EL (cell line): ENCODE results near the gene SCYL1.
"Not testable (repeated sequence)": the region's sequence is repeated elsewhere in the genome, so short reads cannot be mapped to it uniquely, and the experiment has no call there.

Source experiments
- DNase-seq: peaks from one replicate; pipeline ENCODE4 v3.0.0-alpha.2; 2016

SCYL1 gene

DNA sequence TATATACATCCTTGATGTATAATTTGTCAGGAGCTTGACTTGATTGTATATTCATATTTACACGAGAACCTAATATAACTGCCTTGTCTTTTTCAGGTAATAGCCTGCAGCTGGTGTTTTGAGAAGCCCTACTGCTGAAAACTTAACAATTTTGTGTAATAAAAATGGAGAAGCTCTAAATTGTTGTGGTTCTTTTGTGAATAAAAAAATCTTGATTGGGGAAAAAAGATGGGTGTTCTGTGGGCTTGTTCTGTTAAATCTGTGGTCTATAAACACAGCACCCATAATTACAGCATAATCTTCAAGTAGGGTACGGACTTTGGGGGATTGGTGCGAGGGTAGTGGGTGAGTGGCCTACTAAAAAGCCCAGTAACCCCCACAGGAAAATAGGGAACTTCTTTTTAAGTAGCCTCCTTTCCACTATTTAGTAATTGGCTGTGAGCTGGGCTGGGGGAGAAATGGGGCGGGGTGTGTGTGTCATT lies 18.6 kb upstream of the SCYL1 start:
- peak; percentile 77 for DNase-seq

DNA sequence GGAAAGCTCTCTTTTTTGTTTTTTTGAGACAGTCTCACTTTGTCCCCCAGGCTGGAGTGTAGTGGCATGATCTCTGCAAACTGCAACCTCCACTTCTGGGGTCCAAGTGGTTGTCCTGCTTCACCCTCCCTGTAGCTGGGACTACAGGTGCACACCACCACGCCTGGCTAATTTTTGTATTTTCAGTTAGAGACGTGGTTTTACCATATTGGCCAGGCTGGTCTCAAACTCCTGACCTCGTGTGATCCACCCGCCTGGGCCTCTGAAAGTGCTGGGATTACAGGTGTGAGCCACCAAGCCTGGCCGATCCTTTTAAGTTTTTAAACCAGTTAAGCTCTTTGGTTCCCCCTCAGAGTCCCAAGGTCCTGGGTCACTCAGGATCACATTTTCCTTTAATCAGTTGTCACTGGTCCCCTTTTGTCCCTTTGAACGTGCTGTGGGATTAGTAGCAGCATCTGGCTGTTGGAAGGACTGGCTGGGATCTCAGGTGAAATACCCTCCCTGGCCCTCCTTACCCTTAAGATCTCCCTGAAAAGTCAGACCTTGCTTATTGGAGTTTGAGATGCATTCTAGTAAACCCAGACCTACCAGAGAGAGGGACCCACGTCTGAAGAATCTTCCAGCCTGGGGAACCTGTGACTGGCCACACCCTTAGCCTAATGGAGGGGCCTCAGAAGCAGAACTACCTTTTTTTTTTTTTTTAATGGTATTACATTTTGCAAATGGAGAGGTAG lies 17.9 kb upstream of the SCYL1 start:
- DNase-seq: no peak

DNA sequence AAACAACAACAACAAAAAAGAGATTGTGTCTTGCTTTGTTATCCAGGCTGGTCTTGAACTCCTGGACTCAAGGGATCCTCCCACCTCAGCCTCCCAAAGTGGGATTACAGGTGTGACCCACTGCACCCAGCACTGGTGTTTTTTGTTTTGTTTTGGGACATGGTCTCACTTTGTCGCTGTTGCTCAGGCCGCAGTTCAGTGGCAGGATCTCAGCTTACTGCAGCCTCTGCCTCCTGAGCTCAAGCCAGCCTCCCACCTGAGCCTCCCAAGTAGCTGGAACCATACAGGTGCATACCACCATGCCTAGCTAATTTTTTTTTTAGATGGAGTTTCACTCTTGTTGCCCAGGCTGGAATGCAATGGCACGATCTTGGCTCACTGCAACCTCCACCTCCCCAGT lies 12.6 kb upstream of the SCYL1 start:
- not testable (repeated sequence) for DNase-seq

DNA sequence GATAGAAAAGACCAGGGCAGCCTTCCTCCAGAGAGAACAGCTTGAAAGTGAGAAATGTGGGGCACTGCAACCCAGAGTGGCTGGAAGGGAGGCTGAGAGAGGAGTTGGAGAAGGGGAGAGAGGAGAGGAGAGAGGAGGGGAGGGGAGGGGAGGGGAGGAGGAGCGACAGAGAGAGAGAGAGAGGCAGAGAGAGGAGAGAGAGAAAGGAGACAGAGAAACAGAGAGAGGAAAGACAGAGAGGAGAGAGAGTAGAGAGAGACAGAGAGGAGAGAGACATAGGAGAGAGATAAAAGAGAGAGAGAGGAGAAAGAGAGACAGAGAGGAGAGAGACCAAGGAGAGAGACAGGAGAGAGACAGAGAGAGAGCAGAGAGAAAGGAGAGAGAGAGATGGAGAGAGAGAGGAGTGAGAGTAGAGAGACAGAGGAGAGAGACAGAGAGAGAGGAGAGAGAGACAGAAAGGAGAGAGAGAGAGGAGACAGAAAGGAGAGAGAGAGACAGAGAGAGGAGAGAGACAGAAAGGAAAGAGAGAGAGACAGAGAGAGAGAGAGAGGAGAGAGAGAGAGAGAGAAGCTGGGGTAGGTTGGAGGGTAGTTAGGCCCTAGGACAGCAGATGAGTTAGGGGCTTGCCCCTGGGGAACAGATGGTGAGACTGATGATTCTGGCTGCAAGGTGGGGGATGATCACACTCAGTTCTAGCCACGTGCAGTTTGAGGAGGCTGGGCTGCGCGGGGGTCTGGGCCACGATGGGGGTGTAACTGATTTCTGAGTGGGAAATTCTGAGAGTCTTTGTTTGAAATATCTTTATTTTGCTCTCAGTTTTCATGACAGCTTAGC lies 8.5 kb upstream of the SCYL1 start:
- no peak for DNase-seq

DNA sequence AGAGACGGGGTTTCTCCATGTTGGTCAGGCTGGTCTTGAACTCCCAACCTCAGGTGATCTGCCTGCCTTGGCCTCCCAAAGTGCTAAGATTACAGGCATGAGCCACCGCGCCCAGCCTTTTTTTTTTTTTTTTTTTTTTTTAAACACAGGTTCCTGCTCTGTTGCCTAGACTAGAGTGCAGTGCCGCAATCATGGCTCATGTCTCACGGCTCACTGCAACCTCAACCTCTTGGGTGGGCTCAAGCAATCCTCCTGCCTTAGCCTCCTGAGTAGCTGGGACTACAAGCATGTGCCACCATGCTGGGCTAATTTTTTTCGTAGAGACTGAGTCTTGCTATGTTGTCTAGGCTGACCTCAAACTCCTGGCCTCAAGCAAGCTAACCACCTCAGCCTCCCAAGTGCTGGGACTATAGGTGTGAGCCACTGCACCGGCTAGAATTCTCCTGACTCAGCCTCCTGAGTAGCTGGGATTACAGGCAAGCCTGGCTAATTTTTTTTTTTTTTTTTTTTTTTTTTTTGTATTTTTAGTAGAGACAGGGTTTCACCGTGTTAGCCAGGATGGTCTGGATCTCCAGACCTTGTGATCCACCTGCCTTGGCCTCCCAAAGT lies 5.8 kb upstream of the SCYL1 start:
- DNase-seq: not testable (repeated sequence)

DNA sequence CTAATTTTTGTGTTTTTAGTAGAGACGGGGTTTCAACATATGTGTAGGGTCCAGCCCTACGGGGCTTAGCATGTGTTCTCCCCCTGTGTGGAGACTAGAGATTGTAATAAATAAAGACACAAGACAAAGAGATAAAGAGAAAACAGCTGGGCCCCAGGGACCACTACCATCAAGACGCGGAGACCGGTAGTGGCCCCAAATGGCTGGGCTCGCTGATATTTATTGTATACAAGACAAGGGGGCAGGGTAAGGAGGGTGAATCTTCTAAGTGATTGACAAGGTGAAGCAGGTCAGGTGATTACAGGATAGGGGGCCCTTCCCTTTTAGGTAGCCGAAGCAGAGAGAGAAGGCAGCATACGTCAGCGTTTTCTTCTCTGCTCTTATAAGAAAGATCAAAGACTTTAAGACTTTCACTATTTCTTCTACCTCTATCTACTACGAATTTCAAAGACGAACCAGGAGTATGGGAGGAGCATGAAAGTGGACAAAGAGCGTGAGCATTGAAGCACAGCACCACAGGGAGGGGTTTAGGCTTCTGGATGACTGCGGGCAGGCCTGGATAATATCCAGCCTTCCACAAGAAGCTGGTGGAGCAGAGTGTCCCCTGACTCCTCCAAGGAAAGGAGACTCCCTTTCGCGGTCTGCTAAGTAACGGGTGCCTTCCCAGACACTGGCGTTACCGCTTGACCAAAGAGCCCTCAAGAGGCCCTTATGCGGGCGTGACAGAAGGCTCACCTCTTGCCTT lies 2.9 kb upstream of the SCYL1 start:
- DNase-seq: not testable (repeated sequence)

DNA sequence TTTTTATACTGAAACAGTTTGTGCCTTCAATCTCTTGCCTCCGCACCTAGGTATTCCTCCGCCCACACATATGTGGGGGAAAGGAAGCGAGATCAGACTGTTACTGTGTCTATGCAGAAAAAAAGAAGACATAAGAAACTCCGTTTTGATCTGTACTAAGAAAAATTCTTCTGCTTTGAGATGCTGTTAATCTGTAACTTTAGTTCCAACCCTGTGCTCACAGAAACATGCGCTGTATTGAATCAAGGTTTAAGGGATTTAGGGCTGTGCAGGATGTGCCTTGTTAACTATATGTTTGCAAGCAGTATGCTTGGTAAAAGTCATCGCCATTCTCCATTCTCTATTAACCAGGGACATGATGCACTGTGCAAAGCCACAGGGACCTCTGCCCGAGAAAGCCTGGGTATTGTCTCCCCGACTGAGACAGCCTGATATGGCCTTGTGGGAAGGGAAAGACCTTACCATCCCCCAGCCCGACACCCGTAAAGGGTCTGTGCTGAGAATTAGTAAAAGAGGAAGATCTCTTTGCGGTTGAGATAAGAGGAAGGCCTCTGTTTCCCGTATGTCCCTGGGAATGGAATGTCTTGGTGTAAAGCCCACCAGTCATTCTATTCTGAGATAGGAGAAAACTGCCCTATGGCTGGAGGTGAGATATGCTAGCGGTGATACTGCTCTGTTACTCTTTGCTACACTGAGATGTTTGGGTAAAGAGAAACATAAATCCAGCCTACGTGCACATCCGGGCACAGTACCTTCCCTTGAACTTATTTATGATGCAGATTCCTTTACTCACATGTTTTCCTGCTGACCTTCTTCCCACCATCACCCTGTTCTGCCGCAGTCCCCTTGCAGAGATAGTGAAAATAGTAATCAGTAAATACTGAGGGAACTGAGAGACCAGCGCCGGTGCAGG lies 1.9 kb upstream of the SCYL1 start:
- DNase-seq: not testable (repeated sequence)

DNA sequence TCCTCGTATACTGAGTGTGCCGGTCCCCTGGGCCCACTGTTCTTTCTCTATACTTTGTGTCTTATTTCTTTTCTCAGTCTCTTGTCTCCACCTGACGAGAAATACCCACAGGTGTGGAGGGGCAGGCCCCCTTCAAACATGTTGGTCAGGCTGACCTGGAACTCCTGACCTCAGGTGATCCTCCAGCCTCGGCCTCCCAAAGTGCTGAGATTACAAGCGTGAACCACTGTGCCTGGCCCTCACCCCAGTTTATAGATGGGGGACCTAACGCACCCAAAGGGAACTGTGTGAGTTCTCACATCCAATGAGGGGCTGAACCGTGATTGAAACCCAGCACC lies 1.3 kb upstream of the SCYL1 start:
- DNase-seq: not testable (repeated sequence)

DNA sequence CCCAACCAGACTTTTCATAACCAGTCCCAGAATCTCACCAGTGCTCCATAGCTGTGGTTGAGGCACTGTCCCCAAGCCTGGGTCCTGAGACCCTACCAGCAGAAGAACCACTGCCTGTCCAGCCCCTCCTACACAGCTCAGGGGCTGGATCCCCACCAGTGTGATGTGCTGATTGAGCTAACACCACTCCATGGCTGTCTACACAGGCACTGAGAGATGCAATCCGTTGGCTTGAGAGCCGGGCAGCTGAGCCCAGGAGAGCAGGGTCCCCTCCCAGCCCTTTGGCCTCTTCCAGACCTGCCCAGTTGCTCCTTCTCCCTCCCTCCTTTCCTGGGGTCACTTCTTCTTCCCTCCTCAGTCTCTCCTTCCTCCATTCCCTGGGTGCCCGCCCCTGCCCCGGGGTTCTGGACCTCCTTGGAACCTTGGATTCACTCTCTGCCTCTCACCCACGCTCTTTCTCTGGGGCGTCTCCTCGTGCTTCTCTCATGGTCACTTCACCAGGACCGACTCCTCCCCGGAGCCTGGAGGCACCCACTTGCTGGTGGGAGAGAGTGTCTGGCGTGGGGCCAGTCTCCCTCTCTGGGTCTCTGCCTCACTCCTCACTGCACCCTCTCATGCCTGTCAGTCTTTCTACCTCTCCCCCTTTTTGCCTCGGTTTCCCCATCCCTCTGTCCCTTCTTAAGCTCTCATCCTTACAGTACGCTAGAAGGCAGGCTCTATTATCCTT lies 706 bp upstream of the SCYL1 start:
- DNase-seq: no peak

DNA sequence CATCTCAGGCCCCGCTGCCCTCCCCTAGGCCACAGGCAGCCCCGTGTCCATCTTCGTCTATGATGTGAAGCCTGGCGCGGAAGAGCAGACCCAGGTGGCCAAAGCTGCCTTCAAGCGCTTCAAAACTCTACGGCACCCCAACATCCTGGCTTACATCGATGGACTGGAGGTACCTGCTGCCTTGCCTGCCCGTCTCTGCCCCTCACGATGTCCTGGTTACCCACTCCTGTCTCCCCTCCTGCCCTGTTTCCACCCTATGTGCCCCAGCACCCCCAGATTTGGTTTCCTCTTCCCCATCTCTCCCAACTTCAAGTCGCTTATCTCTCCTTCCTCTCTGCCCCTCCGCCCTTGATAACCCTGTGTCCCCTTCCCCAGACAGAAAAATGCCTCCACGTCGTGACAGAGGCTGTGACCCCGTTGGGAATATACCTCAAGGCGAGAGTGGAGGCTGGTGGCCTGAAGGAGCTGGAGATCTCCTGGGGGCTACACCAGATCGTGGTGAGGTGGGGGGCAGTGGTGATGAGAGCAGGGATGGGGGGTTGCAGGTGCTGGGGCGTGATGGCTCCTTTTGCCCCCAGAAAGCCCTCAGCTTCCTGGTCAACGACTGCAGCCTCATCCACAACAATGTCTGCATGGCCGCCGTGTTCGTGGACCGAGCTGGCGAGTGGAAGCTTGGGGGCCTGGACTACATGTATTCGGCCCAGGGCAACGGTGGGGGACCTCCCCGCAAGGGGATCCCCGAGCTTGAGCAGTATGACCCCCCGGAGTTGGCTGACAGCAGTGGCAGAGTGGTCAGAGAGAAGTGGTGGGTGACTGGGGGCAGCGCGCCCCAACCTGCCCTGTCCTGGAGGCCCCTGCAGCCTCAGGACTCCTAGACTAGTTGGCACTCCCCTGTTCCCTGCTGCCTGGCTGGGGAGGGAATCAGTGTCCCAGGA lies 930 bp downstream of the SCYL1 start:
- DNase-seq: no peak

DNA sequence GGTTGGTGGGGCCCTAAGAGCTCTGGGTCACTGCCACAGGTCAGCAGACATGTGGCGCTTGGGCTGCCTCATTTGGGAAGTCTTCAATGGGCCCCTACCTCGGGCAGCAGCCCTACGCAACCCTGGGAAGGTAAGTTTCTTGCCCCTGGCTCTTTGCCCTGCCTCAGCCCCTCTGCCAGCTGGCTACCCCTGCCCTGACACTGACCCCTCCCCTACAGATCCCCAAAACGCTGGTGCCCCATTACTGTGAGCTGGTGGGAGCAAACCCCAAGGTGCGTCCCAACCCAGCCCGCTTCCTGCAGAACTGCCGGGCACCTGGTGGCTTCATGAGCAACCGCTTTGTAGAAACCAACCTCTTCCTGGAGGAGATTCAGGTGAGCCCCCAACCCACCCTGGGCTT lies 1.9 kb downstream of the SCYL1 start:
- DNase-seq: no peak

DNA sequence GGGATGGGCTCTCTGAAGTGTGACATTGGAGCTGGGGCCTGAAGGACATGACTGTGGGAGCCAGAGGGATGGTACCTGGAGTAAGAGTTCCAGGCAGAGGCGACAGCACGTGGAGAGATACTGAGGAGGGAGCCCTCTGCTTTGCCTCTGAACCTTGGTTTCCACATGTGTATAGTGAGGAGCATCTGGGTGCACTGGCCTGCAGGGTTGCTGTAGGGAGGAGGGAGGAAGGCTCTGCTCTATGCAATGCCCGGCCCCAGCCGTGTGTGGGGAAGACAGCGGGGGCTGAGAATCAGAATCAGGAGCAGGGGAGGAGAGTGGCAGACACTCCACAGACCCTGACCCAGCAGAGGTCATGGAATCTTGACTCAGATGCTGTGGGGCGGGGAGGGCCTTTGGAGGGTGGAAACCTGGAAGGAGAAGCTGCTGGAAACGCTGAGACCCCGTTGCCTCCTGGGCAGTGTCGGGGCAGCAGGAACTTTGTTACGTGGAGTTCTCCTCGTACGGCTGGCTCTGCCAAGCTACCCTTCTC lies 4.0 kb downstream of the SCYL1 start:
- no peak for DNase-seq

DNA sequence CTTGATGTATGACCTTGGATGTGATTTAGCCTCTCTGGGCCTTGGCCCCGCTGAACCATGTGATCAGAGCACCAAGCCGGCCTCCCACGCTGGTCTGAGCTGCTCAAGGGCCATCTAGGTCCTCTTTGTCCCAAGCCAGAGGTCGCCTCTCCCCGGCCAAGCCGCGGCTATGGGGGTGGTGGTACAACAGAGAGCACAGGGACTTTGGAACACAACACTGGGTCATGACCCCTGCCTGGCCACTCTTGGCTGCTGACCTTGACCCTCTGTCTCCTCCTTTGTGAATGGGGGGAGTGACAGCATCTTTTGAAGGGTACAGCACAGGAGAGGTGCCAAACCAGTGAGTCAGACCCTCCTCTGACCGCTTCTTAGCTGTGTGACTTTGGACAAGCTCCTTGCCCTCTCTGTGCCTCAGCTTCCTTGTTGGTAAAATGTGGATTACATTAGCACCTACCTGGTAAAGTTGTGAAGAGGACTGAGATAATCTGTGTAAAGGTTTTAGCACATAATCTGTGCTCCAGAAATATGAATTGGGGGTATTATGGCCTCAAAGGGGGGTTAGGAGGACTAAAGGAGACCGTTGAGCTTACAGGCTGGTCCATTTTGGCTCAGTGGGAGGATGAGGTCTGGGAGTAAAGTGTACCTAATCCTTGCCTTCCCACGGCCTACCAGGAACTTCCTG lies 4.7 kb downstream of the SCYL1 start:
- no peak for DNase-seq

DNA sequence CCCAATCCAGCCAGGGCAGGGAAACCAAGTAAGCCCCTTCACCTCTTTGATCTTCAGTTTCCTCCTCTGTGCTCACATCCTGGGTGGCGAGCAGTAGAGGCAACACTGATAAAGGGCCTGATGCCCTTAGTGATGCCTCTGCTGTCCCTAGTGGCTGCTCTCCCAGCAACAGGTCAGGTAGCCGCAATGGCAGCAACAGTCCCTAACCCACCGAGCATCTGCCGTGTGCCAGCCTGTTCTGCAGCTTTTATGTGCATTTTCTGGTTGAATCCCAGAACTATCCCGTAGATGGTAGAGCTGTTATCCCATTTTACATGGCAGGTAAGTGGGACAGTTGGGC lies 5.2 kb downstream of the SCYL1 start:
- no peak for DNase-seq

DNA sequence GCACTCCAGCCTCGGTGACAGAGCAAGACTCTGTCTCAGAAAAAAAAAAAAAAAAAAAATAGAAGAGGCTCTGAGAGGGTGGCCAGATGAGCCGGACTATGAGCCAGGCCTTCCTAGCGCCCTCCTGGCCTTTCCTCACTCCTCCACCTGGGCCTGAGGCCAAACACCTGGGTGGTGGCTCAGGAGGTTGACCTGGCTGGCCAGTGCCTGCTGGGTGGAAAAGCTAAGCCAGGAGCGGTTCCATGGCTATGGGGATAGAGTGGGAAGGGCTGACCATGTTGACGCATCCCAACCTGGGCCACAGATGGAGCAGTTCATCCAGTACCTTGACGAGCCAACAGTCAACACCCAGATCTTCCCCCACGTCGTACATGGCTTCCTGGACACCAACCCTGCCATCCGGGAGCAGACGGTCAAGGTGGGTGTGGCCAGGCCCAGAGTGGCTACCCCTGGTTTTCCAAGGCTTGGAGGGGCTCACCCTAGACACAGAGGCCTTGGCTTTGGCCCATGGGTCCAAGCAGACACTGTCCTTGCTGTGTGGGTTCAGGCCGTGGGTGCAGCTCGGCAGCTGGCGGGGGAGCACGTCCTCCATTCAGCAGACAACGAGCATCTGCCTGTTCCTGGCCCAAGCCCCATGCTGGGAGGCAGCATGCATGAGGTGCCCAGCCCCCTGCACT lies 7.6 kb downstream of the SCYL1 start:
- no peak for DNase-seq

DNA sequence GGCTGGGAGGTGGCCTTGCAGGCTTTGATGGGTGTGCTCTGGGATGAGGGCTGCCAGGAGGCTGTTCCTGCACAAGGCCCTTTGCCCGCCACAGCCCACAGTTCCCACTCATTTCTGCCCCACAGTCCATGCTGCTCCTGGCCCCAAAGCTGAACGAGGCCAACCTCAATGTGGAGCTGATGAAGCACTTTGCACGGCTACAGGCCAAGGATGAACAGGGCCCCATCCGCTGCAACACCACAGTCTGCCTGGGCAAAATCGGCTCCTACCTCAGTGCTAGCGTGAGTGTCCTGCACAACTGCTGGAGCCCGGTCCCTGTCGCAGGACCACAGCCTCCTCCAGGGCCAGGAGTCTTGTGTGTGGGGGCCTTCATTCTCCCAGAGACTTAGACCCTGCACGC lies 10.2 kb downstream of the SCYL1 start:
- DNase-seq: no peak

DNA sequence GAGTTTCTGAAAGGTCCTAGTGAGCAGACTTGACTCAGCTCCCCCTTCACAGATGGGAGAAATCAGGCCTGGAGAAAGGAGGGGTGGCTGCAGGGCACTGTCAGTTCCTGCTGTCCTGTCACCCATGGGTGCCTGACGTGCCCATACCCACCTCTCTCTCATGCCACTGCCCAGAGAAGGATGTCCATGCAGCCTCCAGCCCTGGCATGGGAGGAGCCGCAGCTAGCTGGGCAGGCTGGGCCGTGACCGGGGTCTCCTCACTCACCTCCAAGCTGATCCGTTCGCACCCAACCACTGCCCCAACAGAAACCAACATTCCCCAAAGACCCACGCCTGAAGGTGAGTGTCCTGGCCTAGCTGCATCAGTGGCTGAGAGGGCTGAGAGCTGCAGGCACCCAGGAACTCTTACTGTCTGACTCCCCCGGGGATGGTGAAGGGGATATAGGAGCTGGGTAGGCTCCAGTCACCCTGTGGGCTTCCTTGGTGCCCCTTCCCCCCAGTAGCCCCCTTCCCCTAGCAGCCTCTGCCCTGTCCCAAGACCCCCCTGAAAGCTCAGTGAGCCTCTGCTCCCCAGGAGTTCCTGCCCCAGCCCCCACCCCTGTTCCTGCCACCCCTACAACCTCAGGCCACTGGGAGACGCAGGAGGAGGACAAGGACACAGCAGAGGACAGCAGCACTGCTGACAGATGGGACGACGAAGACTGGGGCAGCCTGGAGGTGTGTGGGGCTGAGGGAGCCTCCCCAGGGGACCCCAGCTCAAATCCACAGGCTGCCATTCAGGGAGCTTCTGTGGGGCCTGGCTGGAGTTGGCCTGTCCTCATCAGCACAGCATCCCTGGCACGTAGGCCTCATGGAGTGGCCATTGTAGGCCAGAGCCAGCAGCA lies 11.8 kb downstream of the SCYL1 start:
- DNase-seq: no peak

DNA sequence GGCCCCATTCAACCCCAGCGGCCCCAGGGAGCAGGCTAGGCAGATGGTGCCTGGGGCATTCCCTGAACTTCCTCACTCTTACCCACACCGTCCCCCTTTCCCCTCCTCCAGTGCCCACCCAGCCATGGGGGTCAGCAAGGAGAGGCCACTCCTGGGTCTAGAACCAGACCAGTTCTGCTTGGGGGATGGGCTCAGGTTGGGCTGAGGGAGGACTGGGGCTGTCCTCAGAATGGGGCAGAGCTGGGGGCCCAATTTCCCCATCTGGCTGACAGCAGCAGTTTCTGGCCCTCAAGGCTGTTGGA lies 12.4 kb downstream of the SCYL1 start:
- DNase-seq: no peak
